ENCODE measurements around the gene RASSF6.
A peak's percentile ranks its signal among the peaks of the same experiment; 100 is the strongest.
"Not testable (repeated sequence)": the region's sequence is repeated elsewhere in the genome, so short reads cannot be mapped to it uniquely, and the experiment has no call there.

RASSF6 gene

DNA sequence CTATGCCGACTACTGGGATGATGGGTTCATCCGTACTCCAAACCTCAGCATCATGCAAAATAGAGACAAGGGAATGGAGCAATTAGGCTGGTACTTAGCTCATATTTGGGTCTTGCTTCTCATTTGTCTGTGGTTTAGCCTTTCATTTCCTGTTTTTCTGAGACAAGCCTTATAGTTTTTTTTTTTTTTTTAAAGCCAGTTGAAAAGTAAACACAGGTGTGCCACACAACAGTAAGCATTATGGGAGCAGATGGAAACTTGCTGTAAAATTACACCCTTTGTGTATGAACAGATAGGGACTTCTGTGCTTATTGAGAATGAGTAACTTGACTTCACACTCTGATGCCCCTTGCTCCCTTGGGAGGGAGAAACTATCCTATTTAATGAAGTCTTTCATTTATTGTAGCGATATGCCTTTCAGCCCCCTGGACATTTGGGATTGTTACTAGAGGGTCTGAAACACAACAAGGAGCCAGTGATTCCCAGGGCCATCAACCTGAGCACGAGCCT is 13.7 kb downstream of the RASSF6 start:
- DNase-seq (ENCODE audit: low read depth in 2 of 2), result no peak
- no peak overlapping the region for H3K4me3 ChIP-seq (replicated peaks in 1 of 2; ENCODE audit: low read depth in 2 of 2, low read length in 2 of 2)

GRCh38 chr4:73603854-73604584 is 16.2 kb downstream of the RASSF6 start:
- TF ChIP-seq, protein P1, sequence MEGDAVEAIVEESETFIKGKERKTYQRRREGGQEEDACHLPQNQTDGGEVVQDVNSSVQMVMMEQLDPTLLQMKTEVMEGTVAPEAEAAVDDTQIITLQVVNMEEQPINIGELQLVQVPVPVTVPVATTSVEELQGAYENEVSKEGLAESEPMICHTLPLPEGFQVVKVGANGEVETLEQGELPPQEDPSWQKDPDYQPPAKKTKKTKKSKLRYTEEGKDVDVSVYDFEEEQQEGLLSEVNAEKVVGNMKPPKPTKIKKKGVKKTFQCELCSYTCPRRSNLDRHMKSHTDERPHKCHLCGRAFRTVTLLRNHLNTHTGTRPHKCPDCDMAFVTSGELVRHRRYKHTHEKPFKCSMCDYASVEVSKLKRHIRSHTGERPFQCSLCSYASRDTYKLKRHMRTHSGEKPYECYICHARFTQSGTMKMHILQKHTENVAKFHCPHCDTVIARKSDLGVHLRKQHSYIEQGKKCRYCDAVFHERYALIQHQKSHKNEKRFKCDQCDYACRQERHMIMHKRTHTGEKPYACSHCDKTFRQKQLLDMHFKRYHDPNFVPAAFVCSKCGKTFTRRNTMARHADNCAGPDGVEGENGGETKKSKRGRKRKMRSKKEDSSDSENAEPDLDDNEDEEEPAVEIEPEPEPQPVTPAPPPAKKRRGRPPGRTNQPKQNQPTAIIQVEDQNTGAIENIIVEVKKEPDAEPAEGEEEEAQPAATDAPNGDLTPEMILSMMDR (IDR thresholded peaks at IDR 0.05; ENCODE audit: low read depth, low read length), result no peak
- no peak overlapping the region for H3K4me3 ChIP-seq (replicated peaks in 1 of 2; ENCODE audit: low read depth in 2 of 2, low read length in 2 of 2)
- peak; percentile 43 to 77 for DNase-seq (ENCODE audit: low read depth in 2 of 2)

More for the DNA sequence above, 13.7 kb downstream of the RASSF6 start:
- TF ChIP-seq, protein P1 (IDR thresholded peaks at IDR 0.05; ENCODE audit: low read depth, low read length), result no peak

DNA sequence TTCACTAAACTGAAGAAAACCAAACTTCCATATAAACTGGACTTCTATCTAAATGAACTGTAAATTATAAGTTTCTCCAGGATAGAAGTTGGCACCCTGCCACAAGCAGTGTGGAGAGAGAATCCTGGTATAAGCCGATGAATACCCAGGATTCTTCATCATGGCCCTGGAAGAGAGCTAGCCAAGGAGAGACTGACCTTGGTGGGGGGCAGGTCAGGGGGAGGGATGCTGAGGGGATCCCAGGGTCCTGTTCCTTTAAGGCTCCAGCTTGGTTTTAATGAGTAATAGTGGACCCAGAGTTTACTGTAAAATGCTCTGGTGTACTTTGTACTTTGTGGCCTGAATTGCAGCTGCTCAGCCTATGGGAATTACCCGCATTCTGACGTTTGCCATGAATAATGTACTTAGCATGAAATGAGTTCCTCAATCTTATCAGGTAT is 16.9 kb downstream of the RASSF6 start:
- DNase-seq (ENCODE audit: low read depth in 2 of 2), result peak; percentile 81 to 96
- H3K4me3 ChIP-seq (replicated peaks in 1 of 2; ENCODE audit: low read depth in 2 of 2, low read length in 2 of 2), result no peak overlapping the region
- TF ChIP-seq, protein P1 (IDR thresholded peaks at IDR 0.05; ENCODE audit: low read depth, low read length), result no peak

GRCh38 chr4:73600954-73601353 is 19.3 kb downstream of the RASSF6 start:
- peak in 1 of 2 donors; percentile 37 for DNase-seq (ENCODE audit: low read depth in 2 of 2)
- no peak overlapping the region for H3K4me3 ChIP-seq (replicated peaks in 1 of 2; ENCODE audit: low read depth in 2 of 2, low read length in 2 of 2)
- TF ChIP-seq, protein P1 (IDR thresholded peaks at IDR 0.05; ENCODE audit: low read depth, low read length), result no peak

GRCh38 chr4:73599182-73599581 is 21.1 kb downstream of the RASSF6 start:
- H3K4me3 ChIP-seq (replicated peaks in 1 of 2; ENCODE audit: low read depth in 2 of 2, low read length in 2 of 2), result no peak overlapping the region
- DNase-seq (ENCODE audit: low read depth in 2 of 2), result peak; percentile 53 to 91

DNA sequence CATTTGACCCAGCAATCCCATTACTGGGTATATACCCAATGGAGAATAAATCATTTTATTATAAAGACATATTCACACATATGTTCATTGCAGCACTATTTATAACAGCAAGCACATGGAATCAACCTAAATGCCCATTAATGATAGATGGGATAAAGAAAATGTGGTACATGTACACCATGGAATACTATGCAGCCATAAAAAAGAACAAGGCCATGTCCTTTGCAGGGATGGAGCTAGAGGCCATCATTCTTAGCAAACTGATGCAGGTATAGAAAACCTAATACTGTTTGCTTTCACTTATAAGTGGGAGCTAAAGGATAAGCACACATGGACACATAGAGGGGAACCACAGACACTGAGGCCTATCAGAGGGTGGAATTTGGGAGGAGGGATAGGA is 22.6 kb downstream of the RASSF6 start:
- TF ChIP-seq, protein P1 (IDR thresholded peaks at IDR 0.05; ENCODE audit: low read depth, low read length), result no peak
- H3K4me3 ChIP-seq (replicated peaks in 1 of 2; ENCODE audit: low read depth in 2 of 2, low read length in 2 of 2), result no peak overlapping the region
- no peak for DNase-seq (ENCODE audit: low read depth in 2 of 2)

More at GRCh38 chr4:73599182-73599581, 21.1 kb downstream of the RASSF6 start:
- TF ChIP-seq, protein P1 (IDR thresholded peaks at IDR 0.05; ENCODE audit: low read depth, low read length), result no peak

- DNase-seq (ENCODE audit: low read depth in 2 of 2); H3K4me3 ChIP-seq (replicated peaks in 1 of 2; ENCODE audit: low read depth in 2 of 2, low read length in 2 of 2): not testable (repeated sequence)
Measured at GRCh38 chr4:73597183-73597582, 23.1 kb downstream of the RASSF6 start.
